ENCODE results near the gene RAB36. TPM values are rescaled to one million over a fixed set of nuclear protein-coding genes. Genes with fewer than 3 reads are reported as not detected.

RAB36 gene
- total RNA-seq, 1 donor from 2014 or later = 3.2 TPM

GRCh38 chr22:23187211-23187610, 41.9 kb downstream of the RAB36 start:
- intact Hi-C loops (cut with DNase I) = no loop called here
- no peak overlapping the region for H3K27ac ChIP-seq

GRCh38 chr22:23187871-23188700, 42.8 kb downstream of the RAB36 start:
- H3K9me3 ChIP-seq = no peaks in the 10 kb centered on the region
- H3K27ac ChIP-seq = peak overlapping the region; percentile 45
- no peaks in the 10 kb centered on the region for H3K36me3 ChIP-seq
- intact Hi-C loops (cut with DNase I) = no loop called here
- H3K4me1 ChIP-seq = peaks cover 59% of the 10 kb centered on the region
- no peak for DNase-seq (ENCODE audit: extremely low spot score in 2 of 2)
- no peak for TF ChIP-seq CTCF (IDR thresholded peaks at IDR 0.05)
- TF ChIP-seq POLR2A (IDR thresholded peaks at IDR 0.05) = no peak
- no peak for TF ChIP-seq POLR2AphosphoS5 (IDR thresholded peaks at IDR 0.05; ENCODE audit: insufficient read depth in 1 of 2, low read depth in 1 of 2)
- no peaks in the 10 kb centered on the region for H3K27me3 ChIP-seq
- H3K4me3 ChIP-seq = no peak overlapping the region

More at GRCh38 chr22:23187211-23187610, 41.9 kb downstream of the RAB36 start:
- TF ChIP-seq POLR2A (IDR thresholded peaks at IDR 0.05) (no peak), CTCF (IDR thresholded peaks at IDR 0.05) (no peak), POLR2AphosphoS5 (IDR thresholded peaks at IDR 0.05; ENCODE audit: insufficient read depth in 1 of 2, low read depth in 1 of 2) (no peak)
- DNase-seq (ENCODE audit: extremely low spot score in 2 of 2) = no peak
- Histone ChIP-seq H3K9me3 (no peaks in the 10 kb centered on the region), H3K4me1 (peaks cover 59% of the 10 kb centered on the region), H3K4me3 (no peak overlapping the region), H3K27me3 (no peaks in the 10 kb centered on the region), H3K36me3 (no peaks in the 10 kb centered on the region)

- Histone ChIP-seq H3K4me3 (no peak overlapping the region), H3K4me1 (peaks cover 47% of the 10 kb centered on the region), H3K27ac (no peak overlapping the region), H3K27me3 (no peaks in the 10 kb centered on the region), H3K36me3 (no peaks in the 10 kb centered on the region), H3K9me3 (no peaks in the 10 kb centered on the region)
- no peak for TF ChIP-seq CTCF (IDR thresholded peaks at IDR 0.05)
- no peak for TF ChIP-seq POLR2AphosphoS5 (IDR thresholded peaks at IDR 0.05; ENCODE audit: insufficient read depth in 1 of 2, low read depth in 1 of 2)
- no peak for TF ChIP-seq POLR2A (IDR thresholded peaks at IDR 0.05)
- intact Hi-C loops (cut with DNase I) = no loop called here
- DNase-seq (ENCODE audit: extremely low spot score in 2 of 2) = no peak
Observed at GRCh38 chr22:23190526-23190925, 45.2 kb downstream of the RAB36 start.

- H3K4me1 ChIP-seq = peaks cover 52% of the 10 kb centered on the region
- DNase-seq (ENCODE audit: extremely low spot score in 2 of 2) = no peak
- H3K36me3 ChIP-seq = no peaks in the 10 kb centered on the region
- TF ChIP-seq CTCF (IDR thresholded peaks at IDR 0.05) = no peak
- TF ChIP-seq POLR2AphosphoS5 (IDR thresholded peaks at IDR 0.05; ENCODE audit: insufficient read depth in 1 of 2, low read depth in 1 of 2) = no peak
- no peak for TF ChIP-seq POLR2A (IDR thresholded peaks at IDR 0.05)
- no peak overlapping the region for H3K27ac ChIP-seq
- no peak overlapping the region for H3K4me3 ChIP-seq
- H3K27me3 ChIP-seq = no peaks in the 10 kb centered on the region
- intact Hi-C loops (cut with DNase I) = no loop called here
- no peaks in the 10 kb centered on the region for H3K9me3 ChIP-seq
Observed at GRCh38 chr22:23192133-23192532, 46.9 kb downstream of the RAB36 start.

GRCh38 chr22:23192558-23192957, 47.3 kb downstream of the RAB36 start:
- TF ChIP-seq POLR2A (IDR thresholded peaks at IDR 0.05) (no peak), CTCF (IDR thresholded peaks at IDR 0.05) (no peak), POLR2AphosphoS5 (IDR thresholded peaks at IDR 0.05; ENCODE audit: insufficient read depth in 1 of 2, low read depth in 1 of 2) (no peak)
- H3K4me3 ChIP-seq = no peak overlapping the region
- DNase-seq (ENCODE audit: extremely low spot score in 2 of 2) = no peak
- no peaks in the 10 kb centered on the region for H3K36me3 ChIP-seq
- no peak overlapping the region for H3K27ac ChIP-seq
- H3K9me3 ChIP-seq = no peaks in the 10 kb centered on the region
- H3K4me1 ChIP-seq = peaks cover 53% of the 10 kb centered on the region
- no peaks in the 10 kb centered on the region for H3K27me3 ChIP-seq
- intact Hi-C loops (cut with DNase I) = no loop called here
